Measurements from ENCODE around the gene FRAS1. TPM values are rescaled to one million over a fixed set of nuclear protein-coding genes. Genes with fewer than 3 reads are reported as not detected.
"Not testable (repeated sequence)": the region's sequence is repeated elsewhere in the genome, so short reads cannot be mapped to it uniquely, and the experiment has no call there.

The FRAS1 gene
- total and polyA plus RNA-seq, 2 donors (not counting 3 experiments of a cell fraction or from before 2014, with no cell fraction given): 1.4 to 3.6 TPM

- no peak for FAIRE-seq
- no peaks in the 10 kb centered on the region for H3K9me3 ChIP-seq (replicated peaks; ENCODE audit: control insufficient read depth, insufficient read depth, low read length)
Measured at GRCh38 chr4:78083035-78083434, 25.9 kb downstream of the FRAS1 start.

GRCh38 chr4:78091534-78091933 is 34.4 kb downstream of the FRAS1 start:
- DNase-seq (ENCODE audit: low read depth, low spot score): no peak
- Histone ChIP-seq H3K9me3 (replicated peaks; ENCODE audit: control insufficient read depth, insufficient read depth, low read length) (no peaks in the 10 kb centered on the region), H3K27ac (ENCODE audit: insufficient read depth, low read depth, low read length) (no peak overlapping the region), H3K4me2 (ENCODE audit: insufficient read depth, low read length) (no peak overlapping the region), H3K4me1 (ENCODE audit: control insufficient read depth, extremely low read depth, insufficient read depth, low read length) (no peaks in the 10 kb centered on the region), H3K9ac (replicated peaks; ENCODE audit: extremely low read depth, insufficient read depth, low read length) (no peak overlapping the region), H3K36me3 (ENCODE audit: control insufficient read depth in 2 of 2, extremely low read depth in 1 of 2, insufficient read depth in 2 of 2, low read length in 2 of 2) (no peaks in the 10 kb centered on the region), H4K20me1 (replicated peaks; ENCODE audit: control insufficient read depth, extremely low read depth, insufficient read depth, low read length) (no peaks in the 10 kb centered on the region), H3K9me1 (replicated peaks; ENCODE audit: control insufficient read depth, extremely low read depth, insufficient read depth, low read length) (no peaks in the 10 kb centered on the region), H3K79me2 (ENCODE audit: control insufficient read depth, insufficient read depth, low read length) (no peaks in the 10 kb centered on the region), H3K4me3 (replicated peaks in 1 of 3; ENCODE audit: insufficient read depth in 1 of 3, low read depth in 1 of 3, low read length in 3 of 3) (no peak overlapping the region), H3K27me3 (ENCODE audit: control insufficient read depth in 2 of 2, insufficient read depth in 2 of 2, low read length in 2 of 2) (no peaks in the 10 kb centered on the region), H2AFZ (ENCODE audit: low read depth, low read length) (no peak overlapping the region)
- TF ChIP-seq JUN (IDR thresholded peaks at IDR 0.05; ENCODE audit: borderline replicate concordance, insufficient read depth, insufficient read length, low read depth) (no peak), CTCF (IDR thresholded peaks at IDR 0.05; ENCODE audit: extremely low read depth in 1 of 2, insufficient read depth in 1 of 2, low read depth in 1 of 2, low read length in 2 of 2) (no peak), MYC (IDR thresholded peaks at IDR 0.05; ENCODE audit: low read depth, low read length) (no peak), GATA2 (IDR thresholded peaks at IDR 0.05; ENCODE audit: insufficient read depth, insufficient read length, low read depth, low read length) (no peak), EZH2 (IDR thresholded peaks at IDR 0.05; ENCODE audit: borderline replicate concordance, low read depth, low read length, severe bottlenecking) (no peak), POLR2A (IDR thresholded peaks at IDR 0.05; ENCODE audit: low read depth, low read length) (no peak), POLR2AphosphoS5 (IDR thresholded peaks at IDR 0.05; ENCODE audit: insufficient read depth, low read depth, low read length) (no peak), MAX (IDR thresholded peaks at IDR 0.05; ENCODE audit: insufficient read depth, insufficient read length) (no peak), FOS (IDR thresholded peaks at IDR 0.05; ENCODE audit: borderline replicate concordance, insufficient read depth, low read length) (no peak)
- BruUV-seq (replicated peaks): no TSS peak
- ChIA-PET POLR2A (no interaction called here), CTCF (no interaction called here)
- dilution Hi-C loops (cut with MboI; ENCODE audit: extremely low pct_ligation_motif_present, low sequenced_read_pairs): no loop called here
- intact Hi-C loops (cut with micrococcal nuclease): no loop called here
- FAIRE-seq: no peak

More at GRCh38 chr4:78083035-78083434, 25.9 kb downstream of the FRAS1 start:
- DNase-seq (ENCODE audit: low read depth, low spot score): no peak
- Histone ChIP-seq H3K79me2 (ENCODE audit: control insufficient read depth, insufficient read depth, low read length) (no peaks in the 10 kb centered on the region), H3K27me3 (ENCODE audit: control insufficient read depth in 2 of 2, insufficient read depth in 2 of 2, low read length in 2 of 2) (peaks cover 0 to 4% of the 10 kb centered on the region in 2 experiments), H4K20me1 (replicated peaks; ENCODE audit: control insufficient read depth, extremely low read depth, insufficient read depth, low read length) (no peaks in the 10 kb centered on the region), H3K9ac (replicated peaks; ENCODE audit: extremely low read depth, insufficient read depth, low read length) (no peak overlapping the region), H3K27ac (ENCODE audit: insufficient read depth, low read depth, low read length) (no peak overlapping the region), H3K4me2 (ENCODE audit: insufficient read depth, low read length) (no peak overlapping the region), H3K4me3 (replicated peaks in 1 of 3; ENCODE audit: insufficient read depth in 1 of 3, low read depth in 1 of 3, low read length in 3 of 3) (no peak overlapping the region), H3K36me3 (ENCODE audit: control insufficient read depth in 2 of 2, extremely low read depth in 1 of 2, insufficient read depth in 2 of 2, low read length in 2 of 2) (no peaks in the 10 kb centered on the region), H2AFZ (ENCODE audit: low read depth, low read length) (no peak overlapping the region), H3K4me1 (ENCODE audit: control insufficient read depth, extremely low read depth, insufficient read depth, low read length) (no peaks in the 10 kb centered on the region), H3K9me1 (replicated peaks; ENCODE audit: control insufficient read depth, extremely low read depth, insufficient read depth, low read length) (no peaks in the 10 kb centered on the region)
- POLR2A ChIA-PET: no interaction called here
- BruUV-seq (replicated peaks): no TSS peak
- TF ChIP-seq JUN (IDR thresholded peaks at IDR 0.05; ENCODE audit: borderline replicate concordance, insufficient read depth, insufficient read length, low read depth): no peak
- dilution Hi-C loops (cut with MboI; ENCODE audit: extremely low pct_ligation_motif_present, low sequenced_read_pairs): no loop called here
- CTCF ChIA-PET: no interaction called here
- intact Hi-C loops (cut with micrococcal nuclease): no loop called here

- FAIRE-seq; H4K20me1 ChIP-seq (replicated peaks; ENCODE audit: control insufficient read depth, extremely low read depth, insufficient read depth, low read length); H3K79me2 ChIP-seq (ENCODE audit: control insufficient read depth, insufficient read depth, low read length); DNase-seq (ENCODE audit: low read depth, low spot score); BruUV-seq (replicated peaks); H3K4me2 ChIP-seq (ENCODE audit: insufficient read depth, low read length); POLR2A ChIA-PET; H3K9me1 ChIP-seq (replicated peaks; ENCODE audit: control insufficient read depth, extremely low read depth, insufficient read depth, low read length); H3K4me3 ChIP-seq (replicated peaks in 1 of 3; ENCODE audit: insufficient read depth in 1 of 3, low read depth in 1 of 3, low read length in 3 of 3); H2AFZ ChIP-seq (ENCODE audit: low read depth, low read length); H3K27ac ChIP-seq (ENCODE audit: insufficient read depth, low read depth, low read length); H3K9ac ChIP-seq (replicated peaks; ENCODE audit: extremely low read depth, insufficient read depth, low read length); H3K27me3 ChIP-seq (ENCODE audit: control insufficient read depth in 2 of 2, insufficient read depth in 2 of 2, low read length in 2 of 2); dilution Hi-C loops (cut with MboI; ENCODE audit: extremely low pct_ligation_motif_present, low sequenced_read_pairs); intact Hi-C loops (cut with micrococcal nuclease); H3K36me3 ChIP-seq (ENCODE audit: control insufficient read depth in 2 of 2, extremely low read depth in 1 of 2, insufficient read depth in 2 of 2, low read length in 2 of 2); H3K4me1 ChIP-seq (ENCODE audit: control insufficient read depth, extremely low read depth, insufficient read depth, low read length); CTCF ChIA-PET; H3K9me3 ChIP-seq (replicated peaks; ENCODE audit: control insufficient read depth, insufficient read depth, low read length): not testable (repeated sequence)
Measured at GRCh38 chr4:78092350-78092749, 35.2 kb downstream of the FRAS1 start.

All from endothelial cell of umbilical vein (primary cell).